Fibroblast of skin of left quadriceps (primary cell): ENCODE results near the gene TCHH.

Source experiments
- DNase-seq, 2 experiments: peaks; one replicate each; pipeline ENCODE4 v3.0.0-alpha.2; 2013; ENCODE audit warnings: low read depth in 2 of 2

The TCHH gene

GRCh38 chr1:152067929-152068328 lies 47.3 kb downstream of the TCHH start:
- no peak for DNase-seq

- DNase-seq = no peak
These were observed 48.1 kb downstream of the TCHH start for GRCh38 chr1:152067150-152067549.

- DNase-seq = no peak
These were observed 53.3 kb downstream of the TCHH start for GRCh38 chr1:152061952-152062351.
